COLO668 (cell line): ENCODE data around the gene FBXW10.
"Not testable (repeated sequence)": the region's sequence is repeated elsewhere in the genome, so short reads cannot be mapped to it uniquely, and the experiment has no call there.

ENCODE experiments used
- DNase-seq: peaks from one replicate; lab custom pipeline; 2025; ENCODE audit not compliant: unreplicated experiment; lab: John Stamatoyannopoulos, UW

FBXW10 gene

GRCh38 chr17:18747501-18747900, 3.6 kb downstream of the FBXW10 start:
- DNase-seq, result not testable (repeated sequence)

GRCh38 chr17:18750242-18750641, 6.4 kb downstream of the FBXW10 start:
- not testable (repeated sequence) for DNase-seq

GRCh38 chr17:18753829-18754409, 10.1 kb downstream of the FBXW10 start:
- not testable (repeated sequence) for DNase-seq

GRCh38 chr17:18755969-18756368, 12.1 kb downstream of the FBXW10 start:
- DNase-seq, result not testable (repeated sequence)

DNA sequence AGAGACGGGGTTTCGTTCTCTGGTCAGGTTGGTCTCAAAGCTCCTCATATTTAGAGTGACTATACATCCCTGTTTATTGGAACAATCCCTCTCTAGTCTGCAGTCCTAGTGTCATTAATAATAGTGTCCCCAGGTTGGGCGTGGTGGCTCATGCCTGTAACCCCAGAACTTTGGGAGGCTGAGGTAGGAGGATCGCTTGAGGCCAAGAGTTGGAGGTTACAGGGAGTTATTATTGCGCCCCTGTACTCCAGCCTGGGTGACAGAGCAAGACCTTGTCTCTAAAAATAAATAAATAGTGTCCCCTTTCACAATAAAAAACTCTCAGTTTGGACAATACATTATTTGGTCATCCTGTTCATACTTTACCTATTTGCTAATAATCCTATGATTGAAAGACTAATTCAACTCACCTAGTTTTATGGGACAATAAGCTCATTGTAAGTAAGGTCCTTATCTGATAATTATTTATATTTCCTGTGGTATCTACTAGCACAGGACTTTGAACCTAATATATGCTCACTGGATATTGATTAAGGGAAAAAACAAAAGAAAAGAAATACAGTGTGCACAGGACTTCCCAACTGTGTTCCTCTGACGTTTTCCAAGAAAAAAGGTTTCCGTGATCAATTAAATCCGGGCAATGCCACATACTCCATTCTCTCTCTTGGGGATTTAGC, 13.7 kb downstream of the FBXW10 start:
- not testable (repeated sequence) for DNase-seq

GRCh38 chr17:18758344-18758743, 14.5 kb downstream of the FBXW10 start:
- not testable (repeated sequence) for DNase-seq

DNA sequence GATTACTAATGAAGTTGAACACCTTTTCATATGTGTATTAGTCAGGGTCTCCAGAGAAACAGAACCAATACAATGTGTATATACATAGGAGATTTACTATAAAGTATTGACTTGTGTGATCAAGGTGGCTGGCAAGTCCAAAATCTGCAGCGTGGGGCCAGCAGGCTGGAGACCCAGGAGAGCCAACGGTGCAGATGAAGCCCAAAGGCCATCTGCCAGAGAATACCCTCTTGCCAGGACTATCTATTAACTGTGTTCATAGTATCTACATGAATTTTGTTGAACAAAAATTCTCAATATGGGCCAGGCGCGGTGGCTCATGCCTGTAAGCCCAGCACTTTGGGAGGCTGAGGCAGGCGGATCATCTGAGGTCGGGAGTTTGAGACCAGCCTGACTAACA, 16.4 kb downstream of the FBXW10 start:
- not testable (repeated sequence) for DNase-seq

- DNase-seq, result not testable (repeated sequence)
Measured at GRCh38 chr17:18770572-18770971, 26.7 kb downstream of the FBXW10 start.

- DNase-seq, result not testable (repeated sequence)
Measured at GRCh38 chr17:18771066-18771465, 27.2 kb downstream of the FBXW10 start.

DNA sequence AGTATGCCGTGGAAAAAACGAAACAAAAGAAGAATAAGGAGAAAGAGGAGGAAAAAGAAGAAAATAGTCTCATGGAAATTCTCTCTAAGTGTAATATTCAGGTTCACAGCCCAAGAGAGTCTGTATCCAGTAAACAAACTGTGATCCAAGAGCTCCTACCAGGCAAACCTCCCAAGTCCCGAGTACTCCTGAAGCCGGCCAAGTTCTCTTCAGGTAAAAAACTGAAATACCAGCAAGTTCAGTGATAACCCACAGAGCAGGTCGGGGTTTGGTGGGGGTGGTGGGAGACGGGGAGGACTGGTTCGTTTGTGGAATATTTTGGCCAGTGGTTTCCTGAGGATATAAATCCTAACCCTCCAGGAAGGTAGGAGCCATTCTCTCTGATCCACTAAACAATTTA, 28.6 kb downstream of the FBXW10 start:
- DNase-seq, result no peak

DNA sequence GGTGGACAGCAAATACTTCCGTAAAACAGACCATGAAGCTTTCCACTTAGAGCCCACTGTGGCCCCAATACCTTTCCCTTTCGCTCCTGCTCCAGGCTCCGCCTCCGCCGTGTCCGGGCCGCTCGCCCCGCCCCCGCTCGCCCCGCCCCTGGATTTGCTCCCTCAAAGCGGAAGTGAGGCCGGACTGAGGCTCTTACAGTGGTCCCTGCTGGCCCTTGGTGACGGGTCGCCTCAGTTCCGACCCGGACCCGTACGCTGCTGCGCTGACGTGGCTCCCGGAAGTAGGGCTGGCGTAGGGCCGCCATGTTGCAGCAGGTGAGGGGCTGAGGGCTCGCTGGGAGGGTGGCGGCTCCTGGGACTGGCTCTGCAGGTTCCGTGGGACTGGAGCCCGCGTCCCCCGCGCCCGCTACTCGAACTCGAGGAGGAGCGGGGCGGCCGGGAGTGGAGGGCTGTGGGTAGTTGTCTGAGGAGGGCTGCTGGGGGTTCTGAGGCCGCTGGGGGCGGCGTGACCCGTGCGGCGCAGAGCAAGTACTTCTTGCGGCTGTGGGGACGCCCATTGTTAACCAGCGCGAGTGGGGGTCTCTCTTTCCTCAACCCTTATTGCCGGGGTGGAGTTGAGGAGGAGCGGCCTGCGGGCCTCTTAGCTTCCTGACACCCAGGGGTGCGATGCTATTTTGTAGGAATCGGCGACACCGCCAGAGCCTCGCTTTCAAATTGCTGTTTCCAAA, 37.3 kb downstream of the FBXW10 start, which contains the start of gene TVP23B:
Gene TVP23B (plus strand): TSS at position 193 of the 728 bp plus-strand sequence. CDS start 111 bp downstream, at position 304.
- peak; percentile 89 for DNase-seq

- not testable (repeated sequence) for DNase-seq
Measured at GRCh38 chr17:18781805-18782204, 38.0 kb downstream of the FBXW10 start.

- not testable (repeated sequence) for DNase-seq
Measured at GRCh38 chr17:18785933-18786332, 42.1 kb downstream of the FBXW10 start.

GRCh38 chr17:18786890-18787289, 43.0 kb downstream of the FBXW10 start:
- DNase-seq, result not testable (repeated sequence)

GRCh38 chr17:18791402-18791801, 47.5 kb downstream of the FBXW10 start:
- not testable (repeated sequence) for DNase-seq

- DNase-seq, result not testable (repeated sequence)
Measured at GRCh38 chr17:18794841-18795240, 51.0 kb downstream of the FBXW10 start.

GRCh38 chr17:18796887-18797286, 53.0 kb downstream of the FBXW10 start:
- not testable (repeated sequence) for DNase-seq

GRCh38 chr17:18803458-18804245, 59.8 kb downstream of the FBXW10 start:
- not testable (repeated sequence) for DNase-seq

GRCh38 chr17:18815924-18816323, 72.1 kb downstream of the FBXW10 start:
- DNase-seq, result not testable (repeated sequence)

GRCh38 chr17:18816489-18817371, 72.9 kb downstream of the FBXW10 start:
- peak; percentile 13 for DNase-seq
